HepG2 (cell line): ENCODE measurements around the gene LRRN4CL. TPM values are rescaled to one million over a fixed set of nuclear protein-coding genes. Genes with fewer than 3 reads are reported as not detected.

Source experiments
- ARID2 ChIP-seq: sonication (generic); formaldehyde crosslinking; IDR thresholded peaks from 2 replicates; pipeline ENCODE4 v1.8.1; 2022; ENCODE audit warnings: mild to moderate bottlenecking, missing genetic modification reagents, borderline replicate concordance
- CENPX ChIP-seq: sonication (generic); formaldehyde crosslinking; IDR thresholded peaks from 2 replicates; pipeline ENCODE4 v1.9.0; 2021; ENCODE audit warnings: mild to moderate bottlenecking, missing genetic modification reagents, moderate library complexity
- ETV6 ChIP-seq: sonication (generic); formaldehyde crosslinking; conservative IDR thresholded peaks from 2 replicates; pipeline ENCODE4 v1.4.0; 2020; ENCODE audit warnings: missing genetic modification reagents
- GFI1 ChIP-seq: sonication (generic); formaldehyde crosslinking; IDR thresholded peaks from 2 replicates; pipeline ENCODE4 v1.5.0; 2020; ENCODE audit warnings: missing genetic modification reagents, mild to moderate bottlenecking, borderline replicate concordance
- JDP2 ChIP-seq: sonication (generic); formaldehyde crosslinking; IDR thresholded peaks from 2 replicates; pipeline ENCODE4 v1.8.1; 2022; ENCODE audit warnings: missing genetic modification reagents, borderline replicate concordance
- KAT7 ChIP-seq: IDR thresholded peaks from 2 replicates; pipeline ENCODE4 v1.6.1; 2018; ENCODE audit warnings: borderline replicate concordance, missing compliant biosample characterization
- KLF16 ChIP-seq, 2 experiments: sonication (generic) in 1 of 2; formaldehyde crosslinking in 1 of 2; IDR thresholded peaks; 2 replicates each; pipeline versions ENCODE4 v1.6.1 to v1.8.0; 2016 to 2023; ENCODE audit warnings: missing genetic modification reagents in 2 of 2, missing compliant biosample characterization in 1 of 2
- NFRKB ChIP-seq: fragments of 450-650 bp; IDR thresholded peaks from 2 replicates; pipeline ENCODE4 v1.6.1; 2017
- RFX5 ChIP-seq: IDR thresholded peaks from 2 replicates; pipeline ENCODE4 v1.6.1; 2011; ENCODE audit warnings: low read depth, low read length, improper control_type of control experiment
- RXRA ChIP-seq: sonication (generic); formaldehyde crosslinking; IDR thresholded peaks from 2 replicates; pipeline ENCODE4 v1.5.1; 2020; ENCODE audit warnings: missing genetic modification reagents
- SOX6 ChIP-seq, 2 experiments: fragments of 450-650 bp in 1 of 2; sonication (generic) in 1 of 2; formaldehyde crosslinking in 1 of 2; IDR thresholded peaks; 2 replicates each; pipeline versions ENCODE4 v1.4.0 to v1.6.1; 2017 to 2020; ENCODE audit warnings: antibody characterized with exemption in 1 of 2, mild to moderate bottlenecking in 1 of 2, missing genetic modification reagents in 1 of 2
- SRF ChIP-seq: IDR thresholded peaks from 2 replicates; pipeline ENCODE4 v1.6.1; 2011; ENCODE audit warnings: mild to moderate bottlenecking, low read depth, low read length, moderate library complexity
- TBX2 ChIP-seq: sonication (generic); formaldehyde crosslinking; IDR thresholded peaks from 2 replicates; pipeline ENCODE4 v1.5.0; 2020; ENCODE audit warnings: missing genetic modification reagents, mild to moderate bottlenecking, borderline replicate concordance
- TCF7L2 ChIP-seq: IDR thresholded peaks from 2 replicates; pipeline ENCODE4 v1.6.1; 2011; ENCODE audit warnings: mild to moderate bottlenecking, low read depth, low read length, moderate library complexity
- XBP1 ChIP-seq: sonication (generic); formaldehyde crosslinking; IDR thresholded peaks from 2 replicates; pipeline ENCODE4 v1.5.0; 2020; ENCODE audit warnings: missing genetic modification reagents
- ZNF12 ChIP-seq: sonication (generic); formaldehyde crosslinking; IDR thresholded peaks from 2 replicates; pipeline ENCODE4 v1.5.0; 2020; ENCODE audit warnings: missing genetic modification reagents
- ZNF343 ChIP-seq: sonication (generic); formaldehyde crosslinking; IDR thresholded peaks from 2 replicates; pipeline ENCODE4 v1.4.0; 2020; ENCODE audit warnings: mild to moderate bottlenecking, missing genetic modification reagents
- ZNF430 ChIP-seq: sonication (generic); formaldehyde crosslinking; IDR thresholded peaks from 2 replicates; pipeline ENCODE4 v1.9.0; 2021; ENCODE audit warnings: mild to moderate bottlenecking, missing genetic modification reagents
- ZNF431 ChIP-seq: sonication (generic); formaldehyde crosslinking; IDR thresholded peaks from 2 replicates; pipeline ENCODE4 v1.9.0; 2022; ENCODE audit warnings: missing genetic modification reagents, low read depth, mild to moderate bottlenecking, borderline replicate concordance
- ZNF558 ChIP-seq: sonication (generic); formaldehyde crosslinking; IDR thresholded peaks from 2 replicates; pipeline ENCODE4 v1.9.0; 2022; ENCODE audit warnings: mild to moderate bottlenecking, missing genetic modification reagents, borderline replicate concordance
- ZNF598 ChIP-seq: sonication (generic); formaldehyde crosslinking; IDR thresholded peaks from 2 replicates; pipeline ENCODE4 v1.5.1; 2020; ENCODE audit warnings: mild to moderate bottlenecking, missing genetic modification reagents, borderline replicate concordance
- ZNF7 ChIP-seq: IDR thresholded peaks from 2 replicates; pipeline ENCODE4 v1.6.1; 2016; ENCODE audit warnings: missing biosample characterization, missing genetic modification reagents
- ZNF720 ChIP-seq: sonication (generic); formaldehyde crosslinking; IDR thresholded peaks from 2 replicates; pipeline ENCODE4 v1.4.0; 2020; ENCODE audit warnings: missing genetic modification reagents
- ZNF724P ChIP-seq: sonication (generic); formaldehyde crosslinking; IDR thresholded peaks from 2 replicates; pipeline ENCODE4 v1.8.0; 2022; ENCODE audit warnings: missing genetic modification reagents, borderline replicate concordance
- ZNF761 ChIP-seq: sonication (generic); formaldehyde crosslinking; conservative IDR thresholded peaks from 2 replicates; pipeline ENCODE4 v1.4.0; 2020; ENCODE audit warnings: mild to moderate bottlenecking, missing genetic modification reagents
- ZNF782 ChIP-seq: sonication (generic); formaldehyde crosslinking; IDR thresholded peaks from 2 replicates; pipeline ENCODE4 v1.4.0; 2020; ENCODE audit warnings: missing genetic modification reagents, mild to moderate bottlenecking, borderline replicate concordance
- ZSCAN29 ChIP-seq: sonication (generic); formaldehyde crosslinking; conservative IDR thresholded peaks from 2 replicates; pipeline ENCODE4 v1.4.0; 2020; ENCODE audit warnings: mild to moderate bottlenecking, missing genetic modification reagents
- polyA plus RNA-seq, 8 experiments: library from polyadenylated mRNA; depleted of rRNA in 3 of 8; stranded (reverse) in 7 of 8; unstranded in 1 of 8; fragments of >200 nt; fragmentation: Illumina TruSeq in 4 of 8; extraction: Trizol in 4 of 8; gene quantifications; 2 replicates each; pipeline versions ENCODE4 v1.2.1 to v1.2.3, GENCODE V29; 2011 to 2016; ENCODE audit warnings: low read depth in 4 of 8, missing spikeins in 1 of 8, mixed read lengths in 1 of 8; ENCODE audit not compliant: insufficient read depth in 1 of 8
- total RNA-seq, 5 experiments: library from RNA; depleted of rRNA; stranded (reverse); fragments of >200 nt; fragmentation: Illumina TruSeq; extraction: Trizol; gene quantifications; 2 replicates each; pipeline ENCODE4 v1.2.3, GENCODE V29; 2016; ENCODE audit warnings: low read depth in 1 of 5
- TF ChIP-seq, protein P1 (sequence below): IDR thresholded peaks from 2 replicates; pipeline ENCODE4 v1.6.1; 2016; ENCODE audit warnings: control low read depth
- TF ChIP-seq, protein P2 (sequence below): sonication (generic); formaldehyde crosslinking; IDR thresholded peaks from 2 replicates; pipeline ENCODE4 v1.4.0; 2020; ENCODE audit warnings: mild to moderate bottlenecking, low read depth, missing genetic modification reagents
- TF ChIP-seq, protein P3 (sequence below): IDR thresholded peaks from 2 replicates; pipeline ENCODE4 v1.6.1; 2016; ENCODE audit warnings: low read depth, control low read depth

Gene LRRN4CL
- total and polyA plus RNA-seq, 2 of the 13 experiments (the other 11 are each of a cell fraction or from before 2014, with no cell fraction given): 0.11 TPM; not detected in 1

- TF ChIP-seq TBX2 (CRISPR knock-in tag): peak; percentile 54; the same call in 1 of the 2 replicates
- TF ChIP-seq ZNF12 (CRISPR knock-in tag): no peak
- TF ChIP-seq ZNF343 (CRISPR knock-in tag): 0 out of 2 replicates have a peak, but pooled peaks have one; percentile 12
- 0 out of 2 replicates have a peak, but pooled peaks have one; percentile 47 for TF ChIP-seq ETV6 (CRISPR knock-in tag)
- no peak for TF ChIP-seq ZNF558
- TF ChIP-seq ZSCAN29: no peak
- 0 out of 2 replicates have a peak, but pooled peaks have one; percentile 50 for TF ChIP-seq ZNF598
- no peak for TF ChIP-seq JDP2 (CRISPR knock-in tag)
- TF ChIP-seq ZNF761 (CRISPR knock-in tag): no peak
- TF ChIP-seq ZNF7: no peak
- TF ChIP-seq CENPX (CRISPR knock-in tag): no peak
- no peak for TF ChIP-seq ARID2 (CRISPR knock-in tag)
- TF ChIP-seq, protein P1, sequence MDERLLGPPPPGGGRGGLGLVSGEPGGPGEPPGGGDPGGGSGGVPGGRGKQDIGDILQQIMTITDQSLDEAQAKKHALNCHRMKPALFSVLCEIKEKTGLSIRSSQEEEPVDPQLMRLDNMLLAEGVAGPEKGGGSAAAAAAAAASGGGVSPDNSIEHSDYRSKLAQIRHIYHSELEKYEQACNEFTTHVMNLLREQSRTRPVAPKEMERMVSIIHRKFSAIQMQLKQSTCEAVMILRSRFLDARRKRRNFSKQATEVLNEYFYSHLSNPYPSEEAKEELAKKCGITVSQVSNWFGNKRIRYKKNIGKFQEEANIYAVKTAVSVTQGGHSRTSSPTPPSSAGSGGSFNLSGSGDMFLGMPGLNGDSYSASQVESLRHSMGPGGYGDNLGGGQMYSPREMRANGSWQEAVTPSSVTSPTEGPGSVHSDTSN (CRISPR knock-in tag): no peak
- TF ChIP-seq TCF7L2: no peak
- TF ChIP-seq RFX5: no peak
- TF ChIP-seq, protein P2, sequence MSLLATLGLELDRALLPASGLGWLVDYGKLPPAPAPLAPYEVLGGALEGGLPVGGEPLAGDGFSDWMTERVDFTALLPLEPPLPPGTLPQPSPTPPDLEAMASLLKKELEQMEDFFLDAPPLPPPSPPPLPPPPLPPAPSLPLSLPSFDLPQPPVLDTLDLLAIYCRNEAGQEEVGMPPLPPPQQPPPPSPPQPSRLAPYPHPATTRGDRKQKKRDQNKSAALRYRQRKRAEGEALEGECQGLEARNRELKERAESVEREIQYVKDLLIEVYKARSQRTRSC: no peak
- TF ChIP-seq, protein P3, sequence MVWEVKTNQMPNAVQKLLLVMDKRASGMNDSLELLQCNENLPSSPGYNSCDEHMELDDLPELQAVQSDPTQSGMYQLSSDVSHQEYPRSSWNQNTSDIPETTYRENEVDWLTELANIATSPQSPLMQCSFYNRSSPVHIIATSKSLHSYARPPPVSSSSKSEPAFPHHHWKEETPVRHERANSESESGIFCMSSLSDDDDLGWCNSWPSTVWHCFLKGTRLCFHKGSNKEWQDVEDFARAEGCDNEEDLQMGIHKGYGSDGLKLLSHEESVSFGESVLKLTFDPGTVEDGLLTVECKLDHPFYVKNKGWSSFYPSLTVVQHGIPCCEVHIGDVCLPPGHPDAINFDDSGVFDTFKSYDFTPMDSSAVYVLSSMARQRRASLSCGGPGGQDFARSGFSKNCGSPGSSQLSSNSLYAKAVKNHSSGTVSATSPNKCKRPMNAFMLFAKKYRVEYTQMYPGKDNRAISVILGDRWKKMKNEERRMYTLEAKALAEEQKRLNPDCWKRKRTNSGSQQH: peak; percentile 31; the same call in 1 of the 2 replicates
- TF ChIP-seq ZNF431 (CRISPR knock-in tag): no peak
- no peak for TF ChIP-seq ZNF724P (CRISPR knock-in tag)
- TF ChIP-seq XBP1 (CRISPR knock-in tag): no peak
- no peak for TF ChIP-seq KAT7 (CRISPR knock-in tag)
- TF ChIP-seq ZNF430 (CRISPR knock-in tag): no peak
- 0 out of 2 replicates have a peak, but pooled peaks have one; percentile 38 for TF ChIP-seq RXRA
- TF ChIP-seq SRF: no peak
- TF ChIP-seq NFRKB: no peak
- TF ChIP-seq ZNF782: no peak
- TF ChIP-seq KLF16 (CRISPR knock-in tag; IDR thresholded peaks at IDR 0.05): no peak
- TF ChIP-seq GFI1 (CRISPR knock-in tag): no peak
- TF ChIP-seq SOX6 (IDR thresholded peaks at IDR 0.05): no peak
- TF ChIP-seq SOX6 (CRISPR knock-in tag; IDR thresholded peaks at IDR 0.05): no peak
- no peak for TF ChIP-seq ZNF720
These were observed 37.0 kb upstream of the LRRN4CL start (continued) for GRCh38 chr11:62726156-62726914.
